Neural cell (in vitro differentiated cells): Measurements from ENCODE around the gene WFS1. TPM values are rescaled to one million over a fixed set of nuclear protein-coding genes. Genes with fewer than 3 reads are reported as not detected.

Source experiments
- H2AFZ ChIP-seq: fragments of 200-600, 300-800 bp; sonication (generic), shearing (Covaris generic); 2 replicates; pipeline ENCODE4 v1.6.0; 2014; ENCODE audit warnings: low read depth, mild to moderate bottlenecking, antibody characterized with exemption, low read length, moderate library complexity
- H3F3A ChIP-seq: fragments of 200-600 bp; shearing (Covaris generic); 2 replicates; pipeline ENCODE4 v1.6.1; 2016; ENCODE audit warnings: mild to moderate bottlenecking, moderate library complexity, mixed read lengths, antibody characterized with exemption, low read length; ENCODE audit not compliant: insufficient read depth, poor library complexity, severe bottlenecking
- H3K27ac ChIP-seq: fragments of 200-600, 300-800 bp; sonication (generic), shearing (Covaris generic); 2 replicates; pipeline ENCODE4 v1.5.1; 2014; ENCODE audit warnings: mild to moderate bottlenecking, low read length, moderate library complexity
- H3K27me3 ChIP-seq: fragments of 300-800, 200-600 bp; sonication (generic), shearing (Covaris generic); 2 replicates; pipeline ENCODE4 v1.6.0; 2014; ENCODE audit warnings: mild to moderate bottlenecking, low read depth, low read length, moderate library complexity; ENCODE audit not compliant: insufficient read depth
- H3K36me3 ChIP-seq: fragments of 300-800, 200-600 bp; sonication (generic), shearing (Covaris generic); 2 replicates; pipeline ENCODE4 v1.5.1; 2014; ENCODE audit warnings: mild to moderate bottlenecking, antibody characterized with exemption, low read length, moderate library complexity; ENCODE audit not compliant: insufficient read depth
- H3K4me2 ChIP-seq: fragments of 300-800, 200-600 bp; sonication (generic), shearing (Covaris generic); 2 replicates; pipeline ENCODE4 v1.6.0; 2014; ENCODE audit warnings: mild to moderate bottlenecking, low read length
- H3K4me3 ChIP-seq: fragments of 300-800, 200-600 bp; sonication (generic), shearing (Covaris generic); 2 replicates; pipeline ENCODE4 v1.5.1; 2014; ENCODE audit warnings: mild to moderate bottlenecking, low read length, moderate library complexity
- H3K79me2 ChIP-seq: fragments of 200-600 bp; shearing (Covaris generic); replicated peaks from 2 replicates; pipeline ENCODE4 v1.6.0; 2014; ENCODE audit warnings: mild to moderate bottlenecking, low read length, moderate library complexity; ENCODE audit not compliant: insufficient read depth
- H3K9ac ChIP-seq: fragments of 300-800, 200-600 bp; sonication (generic), shearing (Covaris generic); 2 replicates; pipeline ENCODE4 v1.6.1; 2016; ENCODE audit warnings: mild to moderate bottlenecking, low read length, mixed read lengths
- H3K9me2 ChIP-seq: fragments of 200-600 bp; shearing (Covaris generic); 2 replicates; pipeline ENCODE4 v1.6.1; 2016; ENCODE audit warnings: mild to moderate bottlenecking, low read length, mixed read lengths; ENCODE audit not compliant: insufficient read depth
- H3K9me3 ChIP-seq: fragments of 200-600, 300-800 bp; sonication (generic), shearing (Covaris generic); 2 replicates; pipeline ENCODE4 v1.6.1; 2016; ENCODE audit warnings: mild to moderate bottlenecking, mixed run types, low read length, moderate library complexity, mixed read lengths
- H4K20me1 ChIP-seq: fragments of 200-600 bp; shearing (Covaris generic); 2 replicates; pipeline ENCODE4 v1.6.1; 2016; ENCODE audit warnings: mild to moderate bottlenecking, mixed run types; ENCODE audit not compliant: insufficient read depth
- CTCF ChIP-seq: fragments of 450-650 bp; IDR thresholded peaks from 2 replicates; pipeline ENCODE4 v1.5.1; 2014; ENCODE audit warnings: antibody characterized with exemption, mild to moderate bottlenecking, moderate library complexity; ENCODE audit not compliant: poor library complexity, severe bottlenecking
- EP300 ChIP-seq: fragments of 450-650 bp; conservative IDR thresholded peaks from 2 replicates; pipeline ENCODE4 v1.6.1; 2014; ENCODE audit warnings: antibody characterized with exemption, mild to moderate bottlenecking, moderate library complexity; ENCODE audit not compliant: poor library complexity, severe bottlenecking
- EZH2 ChIP-seq: fragments of 200-600, 300-800 bp; shearing (Covaris generic), sonication (generic); IDR thresholded peaks from 2 replicates; pipeline ENCODE4 v1.6.1; 2014; ENCODE audit warnings: antibody characterized with exemption, low read length, borderline replicate concordance, mild to moderate bottlenecking; ENCODE audit not compliant: insufficient read depth, poor library complexity, severe bottlenecking
- MXI1 ChIP-seq: fragments of 450-650 bp; conservative IDR thresholded peaks from 2 replicates; pipeline ENCODE4 v1.6.1; 2014; ENCODE audit warnings: antibody characterized with exemption, mild to moderate bottlenecking; ENCODE audit not compliant: poor library complexity, severe bottlenecking
- POLR2AphosphoS5 ChIP-seq: IDR thresholded peaks from 2 replicates; pipeline ENCODE4 v1.6.1; 2012
- RAD21 ChIP-seq: fragments of 450-650 bp; conservative IDR thresholded peaks from 2 replicates; pipeline ENCODE4 v1.6.1; 2014; ENCODE audit warnings: antibody characterized with exemption, mild to moderate bottlenecking, moderate library complexity
- REST ChIP-seq: IDR thresholded peaks from 2 replicates; pipeline ENCODE4 v1.6.1; 2012; ENCODE audit warnings: borderline replicate concordance
- SMC3 ChIP-seq: fragments of 450-650 bp; conservative IDR thresholded peaks from 2 replicates; pipeline ENCODE4 v1.6.1; 2014; ENCODE audit warnings: antibody characterized with exemption, mild to moderate bottlenecking, moderate library complexity; ENCODE audit not compliant: poor library complexity
- TAF1 ChIP-seq: IDR thresholded peaks from 2 replicates; pipeline ENCODE4 v1.6.1; 2012; ENCODE audit warnings: low read depth
- polyA plus RNA-seq: library from polyadenylated mRNA; depleted of rRNA; stranded (reverse); fragments of >200 nt; gene quantifications from 2 replicates; pipeline ENCODE4 v1.2.3, GENCODE V29; 2014

The WFS1 gene
- polyA plus RNA-seq, 1 donor from 2014 or later: 4.5 TPM

GRCh38 chr4:6309777-6310176, 40.1 kb downstream of the WFS1 start:
- H3K4me3 ChIP-seq: no peak overlapping the region
- H3K4me2 ChIP-seq: no peak overlapping the region
- no peaks in the 10 kb centered on the region for H3K9me2 ChIP-seq
- H3K9me3 ChIP-seq: no peaks in the 10 kb centered on the region
- no peaks in the 10 kb centered on the region for H3F3A ChIP-seq
- H3K79me2 ChIP-seq: no peaks in the 10 kb centered on the region
- no peaks in the 10 kb centered on the region for H3K36me3 ChIP-seq
- TF ChIP-seq EP300 (no peak), EZH2 (no peak), POLR2AphosphoS5 (no peak), REST (no peak), SMC3 (no peak), CTCF (no peak)
- no peak overlapping the region for H3K9ac ChIP-seq
- no peak overlapping the region for H2AFZ ChIP-seq
- no peaks in the 10 kb centered on the region for H4K20me1 ChIP-seq
- H3K27ac ChIP-seq: no peak overlapping the region
- no peaks in the 10 kb centered on the region for H3K27me3 ChIP-seq

GRCh38 chr4:6313216-6313615, 43.6 kb downstream of the WFS1 start:
- Histone ChIP-seq H3K4me2 (no peak overlapping the region), H3K9me3 (no peaks in the 10 kb centered on the region), H3K4me3 (no peak overlapping the region), H3K9ac (no peak overlapping the region), H2AFZ (no peak overlapping the region), H3F3A (no peaks in the 10 kb centered on the region), H3K9me2 (no peaks in the 10 kb centered on the region), H3K27me3 (no peaks in the 10 kb centered on the region), H4K20me1 (no peaks in the 10 kb centered on the region), H3K79me2 (no peaks in the 10 kb centered on the region), H3K36me3 (no peaks in the 10 kb centered on the region), H3K27ac (no peak overlapping the region)
- TF ChIP-seq EP300 (no peak), TAF1 (no peak), REST (no peak), RAD21 (no peak), CTCF (no peak), MXI1 (no peak), POLR2AphosphoS5 (no peak), EZH2 (no peak), SMC3 (no peak)
